Vagina (tissue), 2 donors: ENCODE measurements around the gene APOBEC3F.

Experiments
- CTCF ChIP-seq, 3 experiments: fragments of 450-650 bp in 2 of 3; fragments of 200-600 bp in 1 of 3; sonication (generic) in 1 of 3; IDR thresholded peaks; one replicate each; pipeline ENCODE4 v1.5.1; 2017 to 2019; ENCODE audit warnings: antibody characterized with exemption in 3 of 3, mild to moderate bottlenecking in 2 of 3, moderate library complexity in 2 of 3
- POLR2AphosphoS5 ChIP-seq, 2 donors: sonication (generic); formaldehyde crosslinking; IDR thresholded peaks; one replicate each; pipeline ENCODE4 v1.9.0; 2017; ENCODE audit warnings: antibody characterized with exemption in 2 of 2, mild to moderate bottlenecking in 2 of 2, low read depth in 1 of 2; ENCODE audit not compliant: insufficient read depth in 1 of 2

GRCh38 chr22:39097098-39098020 is 56.7 kb downstream of the APOBEC3F start, which contains the start of gene APOBEC3H:
- TF ChIP-seq CTCF (IDR thresholded peaks at IDR 0.05) (no peak), POLR2AphosphoS5 (IDR thresholded peaks at IDR 0.05; ENCODE audit: insufficient read depth in 1 of 2, low read depth in 1 of 2) (no peak)
